ENCODE data around the gene GABBR2.

GRCh38 chr9:98365227-98365669 lies 343.5 kb downstream of the GABBR2 start:
- no peak for TF ChIP-seq POLR2A (IDR thresholded peaks at IDR 0.05)
- TF ChIP-seq, protein P1, sequence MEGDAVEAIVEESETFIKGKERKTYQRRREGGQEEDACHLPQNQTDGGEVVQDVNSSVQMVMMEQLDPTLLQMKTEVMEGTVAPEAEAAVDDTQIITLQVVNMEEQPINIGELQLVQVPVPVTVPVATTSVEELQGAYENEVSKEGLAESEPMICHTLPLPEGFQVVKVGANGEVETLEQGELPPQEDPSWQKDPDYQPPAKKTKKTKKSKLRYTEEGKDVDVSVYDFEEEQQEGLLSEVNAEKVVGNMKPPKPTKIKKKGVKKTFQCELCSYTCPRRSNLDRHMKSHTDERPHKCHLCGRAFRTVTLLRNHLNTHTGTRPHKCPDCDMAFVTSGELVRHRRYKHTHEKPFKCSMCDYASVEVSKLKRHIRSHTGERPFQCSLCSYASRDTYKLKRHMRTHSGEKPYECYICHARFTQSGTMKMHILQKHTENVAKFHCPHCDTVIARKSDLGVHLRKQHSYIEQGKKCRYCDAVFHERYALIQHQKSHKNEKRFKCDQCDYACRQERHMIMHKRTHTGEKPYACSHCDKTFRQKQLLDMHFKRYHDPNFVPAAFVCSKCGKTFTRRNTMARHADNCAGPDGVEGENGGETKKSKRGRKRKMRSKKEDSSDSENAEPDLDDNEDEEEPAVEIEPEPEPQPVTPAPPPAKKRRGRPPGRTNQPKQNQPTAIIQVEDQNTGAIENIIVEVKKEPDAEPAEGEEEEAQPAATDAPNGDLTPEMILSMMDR (IDR thresholded peaks at IDR 0.05) = no peak

Data from breast epithelium (tissue), 3 donors.